ENCODE measurements around the gene SH2D4B. TPM values are rescaled to one million over a fixed set of nuclear protein-coding genes. Genes with fewer than 3 reads are reported as not detected.

Gene SH2D4B
- total RNA-seq, 4 donors from 2014 or later = 0.18 to 0.23 TPM; not detected in 2

DNA sequence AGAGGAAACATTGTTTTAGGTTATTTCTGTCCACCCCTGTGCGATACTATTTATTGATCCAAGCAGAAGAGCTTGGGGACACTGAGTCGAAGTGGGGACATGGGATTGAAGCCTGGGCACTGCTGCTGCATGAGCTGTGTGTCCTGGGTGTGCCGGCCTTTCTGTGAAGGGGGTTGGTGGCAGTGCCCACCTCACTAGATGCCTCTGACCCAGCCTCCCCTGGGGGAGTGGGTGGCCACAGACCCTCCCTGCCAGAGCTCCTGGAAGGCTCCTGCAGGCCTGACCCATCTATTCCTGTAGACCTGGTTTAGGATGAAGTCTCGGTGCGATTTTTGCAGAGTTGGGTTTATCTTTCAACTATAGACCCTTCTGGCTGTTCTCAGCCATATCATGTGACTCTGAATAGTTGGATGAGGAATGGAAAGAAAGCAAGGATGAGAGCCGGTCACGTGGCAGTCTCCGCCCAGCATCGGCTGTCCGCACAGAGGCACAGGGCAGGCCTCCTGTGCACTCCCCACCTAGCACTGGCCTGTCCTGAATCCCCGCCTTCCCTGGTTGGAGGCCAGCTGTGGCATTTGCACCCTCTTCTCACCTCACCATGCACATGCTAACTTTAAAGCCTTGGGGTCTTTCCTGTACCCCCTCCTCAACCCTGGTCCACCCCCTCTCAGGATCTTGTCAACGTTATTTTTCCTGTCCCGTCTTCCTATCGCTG lies 17.6 kb upstream of the SH2D4B start:
- Histone ChIP-seq H3K9me3 (no peaks in the 10 kb centered on the region), H3K27me3 (no peaks in the 10 kb centered on the region), H3K36me3 (peaks cover 64% of the 10 kb centered on the region), H3K4me1 (peaks cover 44% of the 10 kb centered on the region), H3K27ac (no peak overlapping the region), H3K4me3 (no peak overlapping the region)
- TF ChIP-seq POLR2AphosphoS5 (IDR thresholded peaks at IDR 0.05) = no peak
- TF ChIP-seq POLR2A (IDR thresholded peaks at IDR 0.05) = no peak
- TF ChIP-seq, protein P1, sequence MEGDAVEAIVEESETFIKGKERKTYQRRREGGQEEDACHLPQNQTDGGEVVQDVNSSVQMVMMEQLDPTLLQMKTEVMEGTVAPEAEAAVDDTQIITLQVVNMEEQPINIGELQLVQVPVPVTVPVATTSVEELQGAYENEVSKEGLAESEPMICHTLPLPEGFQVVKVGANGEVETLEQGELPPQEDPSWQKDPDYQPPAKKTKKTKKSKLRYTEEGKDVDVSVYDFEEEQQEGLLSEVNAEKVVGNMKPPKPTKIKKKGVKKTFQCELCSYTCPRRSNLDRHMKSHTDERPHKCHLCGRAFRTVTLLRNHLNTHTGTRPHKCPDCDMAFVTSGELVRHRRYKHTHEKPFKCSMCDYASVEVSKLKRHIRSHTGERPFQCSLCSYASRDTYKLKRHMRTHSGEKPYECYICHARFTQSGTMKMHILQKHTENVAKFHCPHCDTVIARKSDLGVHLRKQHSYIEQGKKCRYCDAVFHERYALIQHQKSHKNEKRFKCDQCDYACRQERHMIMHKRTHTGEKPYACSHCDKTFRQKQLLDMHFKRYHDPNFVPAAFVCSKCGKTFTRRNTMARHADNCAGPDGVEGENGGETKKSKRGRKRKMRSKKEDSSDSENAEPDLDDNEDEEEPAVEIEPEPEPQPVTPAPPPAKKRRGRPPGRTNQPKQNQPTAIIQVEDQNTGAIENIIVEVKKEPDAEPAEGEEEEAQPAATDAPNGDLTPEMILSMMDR (IDR thresholded peaks at IDR 0.05) = no peak
- no peak for TF ChIP-seq EP300 (IDR thresholded peaks at IDR 0.05)
- WGBS = 87% methylated on average over 14 of the region's 14 CpGs
- peak in 1 of 2 donors; percentile 56 for DNase-seq (ENCODE audit: low spot score in 2 of 2)

- peaks cover 56% of the 10 kb centered on the region for H3K36me3 ChIP-seq
- H3K4me1 ChIP-seq = peaks cover 47% of the 10 kb centered on the region
- 74% methylated on average over 6 of the region's 10 CpGs for WGBS
These were observed 16.8 kb upstream of the SH2D4B start for GRCh38 chr10:80520661-80521470.

DNA sequence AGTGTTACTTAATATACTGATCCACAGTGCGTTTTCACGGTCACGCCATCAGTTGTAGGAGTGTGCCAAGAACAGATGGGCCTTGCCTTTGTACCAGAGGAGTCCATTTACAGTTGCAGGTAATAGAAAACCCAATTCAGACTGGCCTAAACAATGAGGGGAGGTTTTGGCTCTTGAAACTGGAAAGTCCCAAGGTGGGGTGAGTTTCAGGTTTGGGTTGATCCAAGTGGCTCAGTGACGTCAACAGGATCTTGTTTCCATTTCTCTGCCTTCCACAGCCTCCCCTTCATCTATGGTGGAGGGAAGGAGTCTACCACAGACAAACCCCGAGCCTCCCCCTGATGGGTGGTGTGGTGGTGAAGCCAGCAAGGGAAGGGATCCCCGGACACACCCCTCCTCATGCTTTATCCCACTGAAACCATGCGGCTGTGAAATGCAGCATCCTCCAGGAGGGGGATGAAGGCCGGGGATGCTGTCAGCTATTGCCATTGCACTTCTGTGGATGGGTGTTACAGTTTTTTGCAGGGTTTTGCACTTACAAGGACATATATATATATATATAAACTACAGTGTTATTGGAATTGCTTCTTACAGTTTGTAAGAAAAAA lies 14.8 kb upstream of the SH2D4B start:
- peaks cover 36% of the 10 kb centered on the region for H3K36me3 ChIP-seq
- no peaks in the 10 kb centered on the region for H3K27me3 ChIP-seq
- H3K9me3 ChIP-seq = no peaks in the 10 kb centered on the region
- no peak overlapping the region for H3K27ac ChIP-seq
- no peak for DNase-seq (ENCODE audit: low spot score in 2 of 2)
- WGBS = 62% methylated on average over 8 of the region's 8 CpGs
- TF ChIP-seq EP300 (IDR thresholded peaks at IDR 0.05) (no peak), POLR2AphosphoS5 (IDR thresholded peaks at IDR 0.05) (no peak), POLR2A (IDR thresholded peaks at IDR 0.05) (no peak)
- TF ChIP-seq, protein P1 (IDR thresholded peaks at IDR 0.05) = no peak
- peaks cover 37% of the 10 kb centered on the region for H3K4me1 ChIP-seq
- no peak overlapping the region for H3K4me3 ChIP-seq

More at GRCh38 chr10:80520661-80521470, 16.8 kb upstream of the SH2D4B start:
- no peaks in the 10 kb centered on the region for H3K27me3 ChIP-seq
- H3K27ac ChIP-seq = no peak overlapping the region
- TF ChIP-seq POLR2A (IDR thresholded peaks at IDR 0.05) (no peak), POLR2AphosphoS5 (IDR thresholded peaks at IDR 0.05) (no peak), EP300 (IDR thresholded peaks at IDR 0.05) (no peak)
- TF ChIP-seq, protein P1 (IDR thresholded peaks at IDR 0.05) = no peak
- DNase-seq (ENCODE audit: low spot score in 2 of 2) = peak in 1 of 2 donors; percentile 55
- H3K4me3 ChIP-seq = no peak overlapping the region
- H3K9me3 ChIP-seq = no peaks in the 10 kb centered on the region

GRCh38 chr10:80523773-80524172 lies 13.9 kb upstream of the SH2D4B start:
- Histone ChIP-seq H3K27ac (no peak overlapping the region), H3K9me3 (no peaks in the 10 kb centered on the region), H3K36me3 (peaks cover 27% of the 10 kb centered on the region), H3K4me1 (peaks cover 28% of the 10 kb centered on the region), H3K4me3 (no peak overlapping the region), H3K27me3 (no peaks in the 10 kb centered on the region)
- WGBS = 31% methylated on average over 6 of the region's 6 CpGs
- no peak for DNase-seq (ENCODE audit: low spot score in 2 of 2)
- TF ChIP-seq, protein P1 (IDR thresholded peaks at IDR 0.05) = no peak
- TF ChIP-seq POLR2A (IDR thresholded peaks at IDR 0.05) (no peak), POLR2AphosphoS5 (IDR thresholded peaks at IDR 0.05) (no peak), EP300 (IDR thresholded peaks at IDR 0.05) (no peak)
